Fibroblast of lung (primary cell): ENCODE data around the gene ERFE. TPM values are rescaled to one million over a fixed set of nuclear protein-coding genes. Genes with fewer than 3 reads are reported as not detected.

Source experiments
- DNase-seq, 2 donors: peaks; one replicate each; pipeline versions ENCODE4 v3.0.0 to v3.0.0-alpha.2; 2010; ENCODE audit warnings: low read depth in 2 of 2
- H2AFZ ChIP-seq: 2 replicates; pipeline ENCODE4 v1.5.1; 2012; ENCODE audit warnings: low read length, control low read depth, inconsistent platforms
- H3K27ac ChIP-seq: 2 replicates; pipeline ENCODE4 v1.5.1; 2011; ENCODE audit warnings: low read length, control low read depth; ENCODE audit not compliant: insufficient read depth
- H3K27me3 ChIP-seq: 2 replicates; pipeline ENCODE4 v1.5.1; 2011; ENCODE audit warnings: mild to moderate bottlenecking, low read length; ENCODE audit not compliant: control insufficient read depth, insufficient read depth
- H3K36me3 ChIP-seq: 2 replicates; pipeline ENCODE4 v1.5.1; 2011; ENCODE audit warnings: low read length; ENCODE audit not compliant: control insufficient read depth, insufficient read depth
- H3K4me1 ChIP-seq: 2 replicates; pipeline ENCODE4 v1.5.1; 2011; ENCODE audit warnings: low read length; ENCODE audit not compliant: control insufficient read depth, insufficient read depth; ENCODE audit errors: extremely low read depth
- H3K4me2 ChIP-seq: 2 replicates; pipeline ENCODE4 v1.5.1; 2011; ENCODE audit warnings: low read length, control low read depth; ENCODE audit not compliant: insufficient read depth; ENCODE audit errors: extremely low read depth
- H3K4me3 ChIP-seq, 4 experiments: fragments of 200-600 bp in 1 of 4; sonication (generic) in 1 of 4; replicated peaks in 1 of 4; 2 replicates each; pipeline ENCODE4 v1.5.1; 2011 to 2016; ENCODE audit warnings: low read length in 4 of 4, low read depth in 3 of 4, mild to moderate bottlenecking in 3 of 4, control low read depth in 2 of 4, inconsistent platforms in 1 of 4, mixed read lengths in 1 of 4; ENCODE audit not compliant: insufficient read depth in 1 of 4; ENCODE audit errors: control extremely low read depth in 1 of 4
- H3K79me2 ChIP-seq: 2 replicates; pipeline ENCODE4 v1.5.1; 2012; ENCODE audit warnings: mild to moderate bottlenecking, low read length, inconsistent platforms; ENCODE audit not compliant: control insufficient read depth, insufficient read depth
- H3K9ac ChIP-seq: 2 replicates; pipeline ENCODE4 v1.5.1; 2011; ENCODE audit warnings: mild to moderate bottlenecking, low read length, control low read depth; ENCODE audit not compliant: insufficient read depth
- H3K9me3 ChIP-seq: 2 replicates; pipeline ENCODE4 v1.5.1; 2012; ENCODE audit warnings: low read depth, low read length; ENCODE audit not compliant: control insufficient read depth, insufficient read depth
- H4K20me1 ChIP-seq: 2 replicates; pipeline ENCODE4 v1.5.1; 2011; ENCODE audit warnings: low read length; ENCODE audit not compliant: control insufficient read depth, insufficient read depth; ENCODE audit errors: extremely low read depth
- CTCF ChIP-seq, 2 donors: IDR thresholded peaks in 1 of 2; conservative IDR thresholded peaks in 1 of 2; 1 replicate in 1 of 2; 2 replicates in 1 of 2; pipeline ENCODE4 v1.5.1; 2011 to 2012; ENCODE audit warnings: low read length in 2 of 2, control low read depth in 1 of 2, inconsistent platforms in 1 of 2, low read depth in 1 of 2, mild to moderate bottlenecking in 1 of 2
- EZH2 ChIP-seq: IDR thresholded peaks from 2 replicates; pipeline ENCODE4 v1.5.1; 2012; ENCODE audit warnings: low read length, control low read depth, mild to moderate bottlenecking; ENCODE audit errors: missing control alignments
- polyA plus RNA-seq, 2 donors: library from polyadenylated mRNA; depleted of rRNA in 1 of 2; stranded (reverse) in 1 of 2; unstranded in 1 of 2; fragments of >200 nt; gene quantifications; 2 replicates each; pipeline ENCODE4 v1.2.1, GENCODE V29; 2011 to 2012; ENCODE audit warnings: missing spikeins in 1 of 2
- total RNA-seq: library from RNA; depleted of rRNA; stranded (reverse); fragments of >200 nt; gene quantifications from 2 replicates; pipeline ENCODE4 v1.2.1, GENCODE V29; 2014

Gene ERFE
- total and polyA plus RNA-seq, 2 donors (not counting 1 experiment from before 2014, with no cell fraction given): 1.5 to 8.3 TPM

GRCh38 chr2:238165288-238165921, 6.6 kb downstream of the ERFE start:
- Histone ChIP-seq H3K4me2 (no peak overlapping the region), H3K9ac (no peak overlapping the region), H3K36me3 (peaks cover 9% of the 10 kb centered on the region), H4K20me1 (no peaks in the 10 kb centered on the region), H3K4me1 (peaks cover 27% of the 10 kb centered on the region), H2AFZ (no peak overlapping the region), H3K4me3 (no peak overlapping the region), H3K79me2 (no peaks in the 10 kb centered on the region), H3K27ac (no peak overlapping the region), H3K9me3 (no peaks in the 10 kb centered on the region), H3K27me3 (no peaks in the 10 kb centered on the region)
- no peak for DNase-seq
- TF ChIP-seq EZH2 (no peak), CTCF (conservative IDR thresholded peaks at IDR 0.05 in 1 of 2, IDR thresholded peaks at IDR 0.05 in 1 of 2; ENCODE audit: low read depth in 1 of 2, low read length in 2 of 2) (no peak)

- no peak for TF ChIP-seq CTCF (conservative IDR thresholded peaks at IDR 0.05 in 1 of 2, IDR thresholded peaks at IDR 0.05 in 1 of 2; ENCODE audit: low read depth in 1 of 2, low read length in 2 of 2)
- no peak for TF ChIP-seq EZH2
- no peaks in the 10 kb centered on the region for H3K79me2 ChIP-seq
- H3K9ac ChIP-seq: no peak overlapping the region
- H3K9me3 ChIP-seq: no peaks in the 10 kb centered on the region
- no peak overlapping the region for H3K4me2 ChIP-seq
- peaks cover 11% of the 10 kb centered on the region for H3K36me3 ChIP-seq
- peaks cover 26% of the 10 kb centered on the region for H3K4me1 ChIP-seq
- no peak overlapping the region for H3K27ac ChIP-seq
- H2AFZ ChIP-seq: no peak overlapping the region
- no peak for DNase-seq
- H3K4me3 ChIP-seq: no peak overlapping the region
- no peaks in the 10 kb centered on the region for H3K27me3 ChIP-seq
- H4K20me1 ChIP-seq: no peaks in the 10 kb centered on the region
Measured at GRCh38 chr2:238166391-238167343, 7.9 kb downstream of the ERFE start.

GRCh38 chr2:238167344-238167715, 8.6 kb downstream of the ERFE start:
- DNase-seq: no peak
- Histone ChIP-seq H3K9me3 (no peaks in the 10 kb centered on the region), H4K20me1 (no peaks in the 10 kb centered on the region), H2AFZ (no peak overlapping the region), H3K36me3 (peaks cover 14% of the 10 kb centered on the region), H3K79me2 (no peaks in the 10 kb centered on the region), H3K9ac (no peak overlapping the region), H3K27ac (peak overlapping the region; percentile 92), H3K4me3 (no peak overlapping the region), H3K27me3 (no peaks in the 10 kb centered on the region), H3K4me1 (peaks cover 26% of the 10 kb centered on the region), H3K4me2 (no peak overlapping the region)
- TF ChIP-seq CTCF (conservative IDR thresholded peaks at IDR 0.05 in 1 of 2, IDR thresholded peaks at IDR 0.05 in 1 of 2; ENCODE audit: low read depth in 1 of 2, low read length in 2 of 2): no peak
- no peak for TF ChIP-seq EZH2
